HT1080 (cell line): Measurements from ENCODE around the gene COL17A1. TPM values are rescaled to one million over a fixed set of nuclear protein-coding genes. Genes with fewer than 3 reads are reported as not detected.

ENCODE experiments used
- DNase-seq: peaks from one replicate; pipeline ENCODE4 v3.0.0-alpha.2; 2015; ENCODE audit warnings: low read depth
- total RNA-seq: library from RNA; depleted of rRNA; stranded (reverse); fragments of >200 nt; shearing (Covaris generic); gene quantifications from 2 replicates; pipeline ENCODE4 v1.2.3, GENCODE V29; 2014; rRNA removed

COL17A1 gene
- total RNA-seq, 1 experiment from 2014 or later: 17.7 TPM

- DNase-seq: no peak
These were observed 94.1 kb downstream of the COL17A1 start for GRCh38 chr10:103991393-103992128.

GRCh38 chr10:103990531-103990930 is 95.1 kb downstream of the COL17A1 start:
- DNase-seq: no peak

GRCh38 chr10:103990121-103990520 is 95.6 kb downstream of the COL17A1 start:
- DNase-seq: no peak

- no peak for DNase-seq
These were observed 99.3 kb downstream of the COL17A1 start for GRCh38 chr10:103986360-103986759.

- no peak for DNase-seq
These were observed 100.0 kb downstream of the COL17A1 start for GRCh38 chr10:103985726-103986125.

GRCh38 chr10:103983367-103983911 is 102.2 kb downstream of the COL17A1 start:
- DNase-seq: peak; percentile 48

- no peak for DNase-seq
These were observed 103.0 kb downstream of the COL17A1 start for GRCh38 chr10:103982639-103983038.

Other genes starting within 250 kb of the COL17A1 start
- 4.1 and 5.8 TPM in 2 replicates for gene SH3PXD2A, start 230.3 kb downstream of the COL17A1 start, total RNA-seq
- 31.5 and 35.9 TPM in 2 replicates for gene STN1, start 167.7 kb downstream of the COL17A1 start, total RNA-seq
- 31.6 TPM in 2 replicates for gene SLK, start 118.7 kb downstream of the COL17A1 start, total RNA-seq
- gene SFR1, start 36.3 kb upstream of the COL17A1 start, total RNA-seq: 16.3 and 17.3 TPM in 2 replicates
- not detected in 2 replicates for gene CFAP43, start 146.5 kb upstream of the COL17A1 start, total RNA-seq
- 203 and 280 TPM in 2 replicates for gene GSTO1, start 169.0 kb upstream of the COL17A1 start, total RNA-seq
- gene GSTO2, start 183.3 kb upstream of the COL17A1 start, total RNA-seq: 1.7 and 1.8 TPM in 2 replicates